CD4-positive, alpha-beta T cell (primary cell): ENCODE data around the gene CCDC71L. TPM values are rescaled to one million over a fixed set of nuclear protein-coding genes. Genes with fewer than 3 reads are reported as not detected.

Experiments
- ATAC-seq: fragments of 200-7000 bp; cut with Tn5 transposase; one replicate; pipeline ENCODE4 v1.10.0; 2022; ENCODE audit warnings: mild to moderate bottlenecking; ENCODE audit not compliant: poor library complexity
- CTCF ChIA-PET: fragments of 350-600 bp; sonication (Branson Sonifier 250); formaldehyde crosslinking; loops from one replicate; lab custom pipeline; 2021; ENCODE audit warnings: antibody characterized with exemption, inconsistent platforms; lab: Charles Lee
- POLR2A ChIA-PET: fragments of 350-600 bp; sonication (Branson Sonifier 250); formaldehyde crosslinking; loops from one replicate; lab custom pipeline; 2021; ENCODE audit warnings: antibody characterized with exemption, inconsistent platforms; lab: Charles Lee
- DNase-seq, 14 experiments: peaks; one replicate each; pipeline ENCODE4 v3.0.0-alpha.2; 2013 to 2020; ENCODE audit warnings: mixed read lengths in 2 of 14
- H3K27ac ChIP-seq, 2 donors: one replicate each; pipeline versions ENCODE4 v1.5.1 to v1.7.0; 2013; ENCODE audit warnings: low read length in 2 of 2, low read depth in 1 of 2, mild to moderate bottlenecking in 1 of 2
- H3K27me3 ChIP-seq, 2 experiments: 1 replicate in 1 of 2; 2 replicates in 1 of 2; pipeline versions ENCODE4 v1.6.1 to v1.7.0; 2013; ENCODE audit warnings: low read length in 2 of 2, control low read depth in 1 of 2, mild to moderate bottlenecking in 1 of 2, moderate library complexity in 1 of 2; ENCODE audit not compliant: insufficient read depth in 2 of 2, control insufficient read depth in 1 of 2
- H3K36me3 ChIP-seq: one replicate; pipeline ENCODE4 v1.6.1; 2013; ENCODE audit warnings: low read length, control low read depth; ENCODE audit not compliant: insufficient read depth
- H3K4me1 ChIP-seq: one replicate; pipeline ENCODE4 v1.6.1; 2013; ENCODE audit warnings: low read length, control low read depth; ENCODE audit not compliant: insufficient read depth
- H3K4me3 ChIP-seq: one replicate; pipeline ENCODE4 v1.5.1; 2013; ENCODE audit warnings: mild to moderate bottlenecking, low read length, moderate library complexity
- H3K9me3 ChIP-seq, 2 experiments: 1 replicate in 1 of 2; 2 replicates in 1 of 2; pipeline versions ENCODE4 v1.6.1 to v1.7.0; 2013; ENCODE audit warnings: low read length in 2 of 2, mild to moderate bottlenecking in 2 of 2, control low read depth in 1 of 2, moderate library complexity in 1 of 2; ENCODE audit not compliant: control insufficient read depth in 1 of 2, insufficient read depth in 1 of 2
- H3K27ac Mint-ChIP-seq: one replicate; pipeline ENCODE4 v1.8.0; 2020; ENCODE audit warnings: mixed read lengths
- H3K27me3 Mint-ChIP-seq: one replicate; pipeline ENCODE4 v1.8.0; 2021; ENCODE audit warnings: mixed read lengths
- H3K36me3 Mint-ChIP-seq: one replicate; pipeline ENCODE4 v1.8.0; 2021; ENCODE audit warnings: low read depth, mixed read lengths
- H3K4me1 Mint-ChIP-seq: one replicate; pipeline ENCODE4 v1.8.0; 2021; ENCODE audit warnings: low read depth, mixed read lengths
- H3K4me3 Mint-ChIP-seq: one replicate; pipeline ENCODE4 v1.8.0; 2020; ENCODE audit warnings: mild to moderate bottlenecking, mixed read lengths
- H3K9me3 Mint-ChIP-seq: one replicate; pipeline ENCODE4 v1.8.0; 2020; ENCODE audit warnings: mixed read lengths
- intact Hi-C, 2 experiments: fragments of 100-400 bp; cut with DNase I in 1 of 2; cut with micrococcal nuclease in 1 of 2; formaldehyde crosslinking; loops; one replicate each; pipeline versions ENCODE4 v1.15.1 to v1.9.0; 2023 to 2025; cut with DNase I, micrococcal nuclease
- total RNA-seq, 174 experiments: library from RNA in 2 of 174; stranded (reverse) in 2 of 174; gene quantifications; one replicate each; pipeline ENCODE4 v1.2.3 and lab custom pipeline; 2021 to 2026
- TF ChIP-seq, protein P1 (sequence below): fragments of 200-600 bp; IDR thresholded peaks from one replicate; pipeline ENCODE4 v1.8.0; 2022; ENCODE audit warnings: antibody characterized with exemption, mild to moderate bottlenecking

Gene CCDC71L
- total RNA-seq, 2 experiments from 2014 or later = 9.5 to 9.8 TPM

DNA sequence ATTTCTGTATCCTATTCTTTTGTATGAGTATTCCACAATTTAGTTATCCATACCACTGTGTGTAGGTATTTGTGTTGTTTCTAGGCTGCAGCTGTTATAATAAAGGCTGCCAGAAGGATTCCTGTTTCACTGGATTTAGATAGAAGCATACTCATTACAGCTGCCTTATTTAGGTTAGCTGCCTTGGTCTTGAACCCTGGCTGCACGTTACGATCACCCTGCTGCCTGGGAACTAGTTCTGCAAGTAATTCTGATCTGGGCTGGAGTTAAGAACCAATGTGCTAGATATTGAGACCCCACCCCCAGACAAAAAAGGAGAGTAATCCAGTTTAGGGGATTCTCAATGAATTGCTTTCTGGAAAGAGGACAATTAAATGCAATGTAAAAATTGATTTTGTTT, 43.1 kb downstream of the CCDC71L start:
- peaks cover 0 to 9% of the 10 kb centered on the region in 2 experiments for H3K9me3 ChIP-seq
- DNase-seq (no peak), ATAC-seq (no peak)
- no peaks in the 10 kb centered on the region for H3K27me3 ChIP-seq
- no peak overlapping the region for H3K27ac ChIP-seq
- no peak overlapping the region for H3K4me3 ChIP-seq
- H3K9me3 Mint-ChIP-seq = no peaks in the 10 kb centered on the region
- TF ChIP-seq, protein P1, sequence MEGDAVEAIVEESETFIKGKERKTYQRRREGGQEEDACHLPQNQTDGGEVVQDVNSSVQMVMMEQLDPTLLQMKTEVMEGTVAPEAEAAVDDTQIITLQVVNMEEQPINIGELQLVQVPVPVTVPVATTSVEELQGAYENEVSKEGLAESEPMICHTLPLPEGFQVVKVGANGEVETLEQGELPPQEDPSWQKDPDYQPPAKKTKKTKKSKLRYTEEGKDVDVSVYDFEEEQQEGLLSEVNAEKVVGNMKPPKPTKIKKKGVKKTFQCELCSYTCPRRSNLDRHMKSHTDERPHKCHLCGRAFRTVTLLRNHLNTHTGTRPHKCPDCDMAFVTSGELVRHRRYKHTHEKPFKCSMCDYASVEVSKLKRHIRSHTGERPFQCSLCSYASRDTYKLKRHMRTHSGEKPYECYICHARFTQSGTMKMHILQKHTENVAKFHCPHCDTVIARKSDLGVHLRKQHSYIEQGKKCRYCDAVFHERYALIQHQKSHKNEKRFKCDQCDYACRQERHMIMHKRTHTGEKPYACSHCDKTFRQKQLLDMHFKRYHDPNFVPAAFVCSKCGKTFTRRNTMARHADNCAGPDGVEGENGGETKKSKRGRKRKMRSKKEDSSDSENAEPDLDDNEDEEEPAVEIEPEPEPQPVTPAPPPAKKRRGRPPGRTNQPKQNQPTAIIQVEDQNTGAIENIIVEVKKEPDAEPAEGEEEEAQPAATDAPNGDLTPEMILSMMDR = no peak
- no peaks in the 10 kb centered on the region for H3K27me3 Mint-ChIP-seq
- CTCF ChIA-PET = no interaction called here
- H3K27ac Mint-ChIP-seq = no peak overlapping the region
- H3K36me3 Mint-ChIP-seq = no peaks in the 10 kb centered on the region
- H3K4me3 Mint-ChIP-seq = no peak overlapping the region
- POLR2A ChIA-PET = no interaction called here
- no peaks in the 10 kb centered on the region for H3K4me1 Mint-ChIP-seq
- intact Hi-C loops = no loop called here
- H3K36me3 ChIP-seq = no peaks in the 10 kb centered on the region
- H3K4me1 ChIP-seq = no peaks in the 10 kb centered on the region

- Mint-ChIP-seq H3K4me1 (no peaks in the 10 kb centered on the region), H3K36me3 (no peaks in the 10 kb centered on the region), H3K27me3 (no peaks in the 10 kb centered on the region), H3K27ac (no peak overlapping the region), H3K4me3 (no peak overlapping the region), H3K9me3 (peaks cover 2% of the 10 kb centered on the region)
- CTCF ChIA-PET = no interaction called here
- Histone ChIP-seq H3K9me3 (peaks cover 0 to 7% of the 10 kb centered on the region in 2 experiments), H3K4me1 (no peaks in the 10 kb centered on the region), H3K4me3 (no peak overlapping the region), H3K36me3 (no peaks in the 10 kb centered on the region), H3K27ac (no peak overlapping the region), H3K27me3 (no peaks in the 10 kb centered on the region)
- intact Hi-C loops = no loop called here
- TF ChIP-seq, protein P1 = no peak
- no peak for DNase-seq
- POLR2A ChIA-PET = no interaction called here
- no peak for ATAC-seq
Measured at GRCh38 chr7:106616708-106617051, 44.3 kb downstream of the CCDC71L start.

DNA sequence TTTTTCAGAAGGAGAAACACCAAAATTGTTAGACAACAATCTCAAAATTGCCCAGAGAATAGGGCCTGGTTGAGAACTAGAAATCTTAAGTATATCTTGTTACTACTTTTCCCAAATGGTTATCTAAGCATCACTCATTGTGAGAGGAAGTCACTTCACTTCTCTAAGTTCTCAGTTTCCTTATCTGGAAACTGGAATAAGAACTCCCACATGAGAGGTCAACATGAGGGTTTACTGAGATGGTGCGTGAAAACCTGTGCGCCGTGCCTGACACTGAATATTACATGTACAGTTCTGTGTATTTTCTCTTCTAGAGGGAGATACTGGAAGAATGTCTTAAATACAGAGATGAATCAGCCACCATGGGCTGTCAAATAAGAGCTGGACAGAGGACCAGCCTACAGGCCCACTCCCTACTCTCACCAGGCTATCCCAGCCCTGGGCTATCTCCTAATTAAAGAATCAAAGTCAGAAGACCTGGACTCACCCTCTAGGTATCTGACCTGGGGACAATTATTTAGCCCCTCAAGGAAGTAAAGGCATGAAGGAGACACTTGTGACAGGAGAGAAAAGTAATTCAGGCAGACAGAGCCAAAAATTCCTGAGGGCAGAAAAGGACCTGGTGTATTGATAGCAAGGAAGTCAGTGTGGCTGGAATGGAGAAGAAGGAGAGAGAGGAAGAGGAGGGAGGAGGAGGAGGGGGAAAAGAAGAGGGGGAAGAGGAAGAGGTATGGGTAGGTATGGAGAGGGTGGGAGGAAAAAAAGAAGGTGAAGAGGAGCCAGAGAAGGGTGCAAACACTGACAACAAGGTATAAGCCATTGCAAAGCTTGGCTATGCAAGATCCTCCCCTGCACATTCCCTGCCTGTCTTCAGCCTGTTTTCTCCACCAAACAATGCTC, 44.9 kb downstream of the CCDC71L start:
- no peaks in the 10 kb centered on the region for H3K36me3 Mint-ChIP-seq
- Histone ChIP-seq H3K4me3 (no peak overlapping the region), H3K9me3 (peaks cover 0 to under 1% of the 10 kb centered on the region in 2 experiments), H3K27ac (no peak overlapping the region), H3K4me1 (no peaks in the 10 kb centered on the region), H3K36me3 (no peaks in the 10 kb centered on the region), H3K27me3 (no peaks in the 10 kb centered on the region)
- no peak overlapping the region for H3K4me3 Mint-ChIP-seq
- H3K27me3 Mint-ChIP-seq = no peaks in the 10 kb centered on the region
- ATAC-seq (no peak), DNase-seq (no peak)
- ChIA-PET POLR2A (no interaction called here), CTCF (no interaction called here)
- no peak overlapping the region for H3K27ac Mint-ChIP-seq
- intact Hi-C loops = no loop called here
- H3K9me3 Mint-ChIP-seq = peaks cover 2% of the 10 kb centered on the region
- no peaks in the 10 kb centered on the region for H3K4me1 Mint-ChIP-seq
- TF ChIP-seq, protein P1 = no peak
